BJ (cell line): Measurements from ENCODE around the gene JPH4. TPM values are rescaled to one million over a fixed set of nuclear protein-coding genes. Genes with fewer than 3 reads are reported as not detected.
"Not testable (repeated sequence)": the region's sequence is repeated elsewhere in the genome, so short reads cannot be mapped to it uniquely, and the experiment has no call there.

Experiments used
- CTCF ChIA-PET: fragments of 350-600 bp; formaldehyde crosslinking; extraction: SDS; loops from one replicate; lab custom pipeline; 2021; ENCODE audit warnings: antibody characterized with exemption, inconsistent platforms; lab: Yijun Ruan, JAX
- POLR2A ChIA-PET: fragments of 300-600 bp; sonication (Branson Sonifier 250); formaldehyde crosslinking; extraction: SDS; loops from one replicate; lab custom pipeline; 2021; ENCODE audit warnings: antibody characterized with exemption; lab: Charles Lee
- DNase-seq: peaks from one replicate; pipeline ENCODE4 v3.0.0-alpha.2; 2011; ENCODE audit warnings: low read depth
- H3K27me3 ChIP-seq: 2 replicates; pipeline ENCODE4 v1.6.0; 2011; ENCODE audit warnings: low read length; ENCODE audit not compliant: control insufficient read depth, insufficient read depth
- H3K36me3 ChIP-seq: 2 replicates; pipeline ENCODE4 v1.5.1; 2011; ENCODE audit warnings: low read length; ENCODE audit not compliant: control insufficient read depth, insufficient read depth
- H3K4me3 ChIP-seq: 2 replicates; pipeline ENCODE4 v1.5.1; 2011; ENCODE audit warnings: low read depth, mild to moderate bottlenecking, control low read depth, low read length
- polyA plus RNA-seq: library from polyadenylated mRNA; depleted of rRNA; stranded (reverse); fragments of >200 nt; gene quantifications from 2 replicates; pipeline ENCODE4 v1.2.3, GENCODE V29; 2011
- TF ChIP-seq, protein P1 (sequence below): IDR thresholded peaks from 2 replicates; pipeline ENCODE4 v1.5.1; 2011; ENCODE audit warnings: low read depth, mild to moderate bottlenecking, control low read depth, inconsistent platforms, low read length, moderate library complexity; ENCODE audit not compliant: insufficient read depth

JPH4 gene
- polyA plus RNA-seq, 1 experiment = not detected

- POLR2A ChIA-PET = no interaction called here
- CTCF ChIA-PET = interaction anchor here (2.2 kb wide), 1 partner anchor 19 kb away, joined by 8 read pairs; no protein-coding TSS in a partner anchor
- TF ChIP-seq, protein P1, sequence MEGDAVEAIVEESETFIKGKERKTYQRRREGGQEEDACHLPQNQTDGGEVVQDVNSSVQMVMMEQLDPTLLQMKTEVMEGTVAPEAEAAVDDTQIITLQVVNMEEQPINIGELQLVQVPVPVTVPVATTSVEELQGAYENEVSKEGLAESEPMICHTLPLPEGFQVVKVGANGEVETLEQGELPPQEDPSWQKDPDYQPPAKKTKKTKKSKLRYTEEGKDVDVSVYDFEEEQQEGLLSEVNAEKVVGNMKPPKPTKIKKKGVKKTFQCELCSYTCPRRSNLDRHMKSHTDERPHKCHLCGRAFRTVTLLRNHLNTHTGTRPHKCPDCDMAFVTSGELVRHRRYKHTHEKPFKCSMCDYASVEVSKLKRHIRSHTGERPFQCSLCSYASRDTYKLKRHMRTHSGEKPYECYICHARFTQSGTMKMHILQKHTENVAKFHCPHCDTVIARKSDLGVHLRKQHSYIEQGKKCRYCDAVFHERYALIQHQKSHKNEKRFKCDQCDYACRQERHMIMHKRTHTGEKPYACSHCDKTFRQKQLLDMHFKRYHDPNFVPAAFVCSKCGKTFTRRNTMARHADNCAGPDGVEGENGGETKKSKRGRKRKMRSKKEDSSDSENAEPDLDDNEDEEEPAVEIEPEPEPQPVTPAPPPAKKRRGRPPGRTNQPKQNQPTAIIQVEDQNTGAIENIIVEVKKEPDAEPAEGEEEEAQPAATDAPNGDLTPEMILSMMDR = no peak
- H3K27me3 ChIP-seq = peaks cover 2% of the 10 kb centered on the region; the same call in 1 of the 2 replicates
- no peaks in the 10 kb centered on the region for H3K36me3 ChIP-seq
- H3K4me3 ChIP-seq = no peak overlapping the region
- DNase-seq = no peak
Measured at GRCh38 chr14:23612802-23613201, 34.2 kb upstream of the JPH4 start.

DNA sequence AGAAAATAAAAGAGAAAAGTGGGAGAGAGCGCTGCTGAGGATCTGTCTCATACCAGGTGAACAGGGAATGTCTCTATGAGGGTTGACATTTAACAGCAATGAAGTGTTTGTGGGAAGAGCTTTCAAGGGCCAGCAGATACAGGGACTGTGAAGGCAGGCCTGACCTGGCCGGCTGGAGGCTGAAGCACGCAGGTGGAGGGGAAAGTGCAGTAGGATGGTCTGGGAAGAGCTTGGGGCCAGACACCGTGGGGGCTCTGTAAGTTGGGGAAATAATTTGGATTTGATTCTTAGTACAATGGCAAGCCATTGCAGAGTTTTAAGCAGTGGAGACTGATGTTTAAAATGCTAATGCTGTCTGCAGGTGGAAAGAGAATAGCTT, 33.8 kb upstream of the JPH4 start:
- CTCF ChIA-PET = interaction anchor here (2.2 kb wide), 1 partner anchor 20 kb away, joined by 8 read pairs; no protein-coding TSS in a partner anchor
- TF ChIP-seq, protein P1 = no peak
- POLR2A ChIA-PET = no interaction called here
- Histone ChIP-seq H3K36me3 (no peaks in the 10 kb centered on the region), H3K27me3 (peaks cover 3% of the 10 kb centered on the region; the same call in 1 of the 2 replicates), H3K4me3 (no peak overlapping the region)
- no peak for DNase-seq

GRCh38 chr14:23610815-23611289, 32.3 kb upstream of the JPH4 start:
- CTCF ChIA-PET = interaction anchor here (1.6 to 1.9 kb wide), 2 partner anchors 21 to 300 kb away, joined by 4 to 11 read pairs; no protein-coding TSS in a partner anchor
- POLR2A ChIA-PET = no interaction called here
- DNase-seq = no peak
- Histone ChIP-seq H3K36me3 (no peaks in the 10 kb centered on the region), H3K27me3 (peaks cover 3% of the 10 kb centered on the region; the same call in 1 of the 2 replicates), H3K4me3 (no peak overlapping the region)
- TF ChIP-seq, protein P1 = no peak

- H3K36me3 ChIP-seq = no peaks in the 10 kb centered on the region
- TF ChIP-seq, protein P1 = no peak
- DNase-seq = no peak
- ChIA-PET CTCF (interaction anchor here (1.6 to 1.9 kb wide), 2 partner anchors 21 to 301 kb away, joined by 4 to 11 read pairs; no protein-coding TSS in a partner anchor), POLR2A (no interaction called here)
- peaks cover 3% of the 10 kb centered on the region; the same call in 1 of the 2 replicates for H3K27me3 ChIP-seq
- no peak overlapping the region for H3K4me3 ChIP-seq
Measured at GRCh38 chr14:23610090-23610814, 31.7 kb upstream of the JPH4 start.

DNA sequence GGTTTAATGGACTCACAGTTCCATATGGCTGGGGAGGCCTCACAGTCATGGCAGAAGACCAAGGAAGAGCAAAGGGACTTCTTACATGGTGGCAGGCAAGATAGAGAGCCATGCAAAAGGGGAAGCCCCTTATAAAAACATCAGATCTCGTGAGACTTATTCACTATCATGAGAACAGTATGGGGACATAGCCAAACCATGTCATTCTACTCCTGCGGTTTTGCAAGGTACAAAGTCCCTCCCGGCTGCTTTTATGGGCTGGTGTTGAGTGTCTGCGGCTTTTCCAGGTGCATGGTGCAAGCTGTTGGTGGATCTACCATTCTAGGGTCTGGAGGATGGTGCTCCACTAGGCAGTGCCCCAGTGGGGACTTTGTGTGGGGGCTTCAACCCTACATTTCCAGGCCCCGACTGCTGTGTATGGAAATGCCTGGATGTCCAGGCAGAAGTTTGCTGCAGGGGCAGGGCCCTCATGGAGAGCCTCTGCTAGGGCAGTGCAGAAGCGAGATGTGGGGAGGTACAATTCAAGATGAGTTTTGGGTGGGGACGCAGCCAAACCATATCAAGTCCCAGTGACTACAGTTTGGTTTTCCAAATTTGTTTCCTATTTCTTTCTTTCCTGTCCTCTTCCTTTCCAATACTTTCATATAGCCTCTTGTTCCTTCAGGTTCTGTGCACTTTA, 31.0 kb upstream of the JPH4 start:
- CTCF ChIA-PET = interaction anchor here (1.9 kb wide), 1 partner anchor 22 kb away, joined by 11 read pairs; no protein-coding TSS in a partner anchor
- DNase-seq, POLR2A ChIA-PET: not testable (repeated sequence)

More for the DNA sequence above, 31.0 kb upstream of the JPH4 start:
- not testable (repeated sequence) for H3K27me3 ChIP-seq, H3K4me3 ChIP-seq, H3K36me3 ChIP-seq
